Urinary bladder (tissue), 4 donors: ENCODE data around the gene CLTCL1. TPM values are rescaled to one million over a fixed set of nuclear protein-coding genes. Genes with fewer than 3 reads are reported as not detected.

ENCODE experiments used
- DNase-seq: peaks from one replicate; pipeline ENCODE4 v3.0.0-alpha.2; 2015; ENCODE audit errors: extremely low spot score
- H3K27ac ChIP-seq: one replicate; pipeline ENCODE4 v1.5.1; 2013; ENCODE audit warnings: low read depth, mild to moderate bottlenecking, moderate library complexity
- H3K36me3 ChIP-seq: one replicate; pipeline ENCODE4 v1.6.1; 2013; ENCODE audit warnings: mild to moderate bottlenecking, moderate library complexity; ENCODE audit not compliant: insufficient read depth
- H3K4me1 ChIP-seq: one replicate; pipeline ENCODE4 v1.6.1; 2013; ENCODE audit warnings: mild to moderate bottlenecking, moderate library complexity; ENCODE audit not compliant: insufficient read depth
- H3K4me3 ChIP-seq: one replicate; pipeline ENCODE4 v1.5.1; 2013; ENCODE audit warnings: low read depth, low read length
- WGBS: extraction: QIAGEN DNeasy Blood & Tissue Kit; methylation state at CpG from one replicate; pipeline ENCODE4 v1.1.7; 2013; 5-methylcytosine and 5-hydroxymethylcytosine counted together
- polyA plus RNA-seq: library from polyadenylated mRNA; stranded (reverse); fragments of 200-250 nt; gene quantifications from one replicate; pipeline ENCODE4 v1.2.3, GENCODE V29; 2013
- total RNA-seq: library from RNA; depleted of rRNA; stranded (reverse); fragments of >200 nt; gene quantifications from one replicate; pipeline ENCODE4 v1.2.3, GENCODE V29; 2014
- donor health status: healthy with polysubstance abuse.
- donor health status: healthy.

Gene CLTCL1
- total and polyA plus RNA-seq, 2 donors = 6.0 to 7.0 TPM

GRCh38 chr22:19197997-19198865 lies 93.3 kb downstream of the CLTCL1 start:
- no peak overlapping the region for H3K4me3 ChIP-seq
- DNase-seq = no peak
- no peaks in the 10 kb centered on the region for H3K4me1 ChIP-seq
- WGBS = 85% methylated on average over 10 of the region's 10 CpGs
- no peaks in the 10 kb centered on the region for H3K36me3 ChIP-seq
- H3K27ac ChIP-seq = no peak overlapping the region

- 69% methylated on average over 11 of the region's 11 CpGs for WGBS
- H3K36me3 ChIP-seq = no peaks in the 10 kb centered on the region
- no peaks in the 10 kb centered on the region for H3K4me1 ChIP-seq
- H3K27ac ChIP-seq = no peak overlapping the region
- H3K4me3 ChIP-seq = no peak overlapping the region
- DNase-seq = no peak
Measured at GRCh38 chr22:19196841-19197612, 94.5 kb downstream of the CLTCL1 start.

- no peak for DNase-seq
- H3K36me3 ChIP-seq = no peaks in the 10 kb centered on the region
- 88% methylated on average over 23 of the region's 23 CpGs for WGBS
- no peaks in the 10 kb centered on the region for H3K4me1 ChIP-seq
- H3K27ac ChIP-seq = no peak overlapping the region
- H3K4me3 ChIP-seq = no peak overlapping the region
Measured at GRCh38 chr22:19195796-19196731, 95.5 kb downstream of the CLTCL1 start.

GRCh38 chr22:19194766-19195536 lies 96.6 kb downstream of the CLTCL1 start:
- DNase-seq = no peak
- Histone ChIP-seq H3K27ac (no peak overlapping the region), H3K4me1 (no peaks in the 10 kb centered on the region), H3K4me3 (no peak overlapping the region), H3K36me3 (no peaks in the 10 kb centered on the region)
- WGBS = 92% methylated on average over 16 of the region's 16 CpGs

- 96% methylated on average over 6 of the region's 6 CpGs for WGBS
Measured at GRCh38 chr22:19193879-19194278, 97.6 kb downstream of the CLTCL1 start.

GRCh38 chr22:19187716-19188563 lies 103.6 kb downstream of the CLTCL1 start:
- Histone ChIP-seq H3K27ac (no peak overlapping the region), H3K4me3 (no peak overlapping the region), H3K4me1 (no peaks in the 10 kb centered on the region), H3K36me3 (no peaks in the 10 kb centered on the region)
- no peak for DNase-seq
- 88% methylated on average over 6 of the region's 6 CpGs for WGBS

More at GRCh38 chr22:19193879-19194278, 97.6 kb downstream of the CLTCL1 start:
- no peak for DNase-seq
- Histone ChIP-seq H3K36me3 (no peaks in the 10 kb centered on the region), H3K4me3 (no peak overlapping the region), H3K4me1 (no peaks in the 10 kb centered on the region), H3K27ac (no peak overlapping the region)

GRCh38 chr22:19184276-19184997 lies 107.1 kb downstream of the CLTCL1 start:
- no peak overlapping the region for H3K27ac ChIP-seq
- no peaks in the 10 kb centered on the region for H3K36me3 ChIP-seq
- no peak for DNase-seq
- no peak overlapping the region for H3K4me3 ChIP-seq
- no peaks in the 10 kb centered on the region for H3K4me1 ChIP-seq
- WGBS = 91% methylated on average over 20 of the region's 20 CpGs

- WGBS = 92% methylated on average over 9 of the region's 9 CpGs
- Histone ChIP-seq H3K36me3 (no peaks in the 10 kb centered on the region), H3K4me3 (no peak overlapping the region), H3K4me1 (no peaks in the 10 kb centered on the region), H3K27ac (no peak overlapping the region)
- no peak for DNase-seq
Measured at GRCh38 chr22:19183216-19183615, 108.3 kb downstream of the CLTCL1 start.

GRCh38 chr22:19182472-19183157 lies 108.9 kb downstream of the CLTCL1 start:
- 70% methylated on average over 9 of the region's 9 CpGs for WGBS
- H3K36me3 ChIP-seq = no peaks in the 10 kb centered on the region

GRCh38 chr22:19181786-19182471 lies 109.6 kb downstream of the CLTCL1 start:
- Histone ChIP-seq H3K4me1 (no peaks in the 10 kb centered on the region), H3K36me3 (no peaks in the 10 kb centered on the region), H3K4me3 (no peak overlapping the region), H3K27ac (no peak overlapping the region)
- WGBS = 77% methylated on average over 12 of the region's 12 CpGs
- DNase-seq = no peak

More at GRCh38 chr22:19182472-19183157, 108.9 kb downstream of the CLTCL1 start:
- no peak overlapping the region for H3K27ac ChIP-seq
- H3K4me1 ChIP-seq = no peaks in the 10 kb centered on the region
- no peak overlapping the region for H3K4me3 ChIP-seq
- no peak for DNase-seq
